Subcutaneous adipose tissue (tissue), 4 donors: ENCODE data around the gene TIGD6. TPM values are rescaled to one million over a fixed set of nuclear protein-coding genes. Genes with fewer than 3 reads are reported as not detected.

Source experiments
- total RNA-seq, 4 donors: library from RNA; depleted of rRNA; stranded (reverse); fragments of >200 nt; gene quantifications; one replicate each; pipeline ENCODE4 v1.1.0, GENCODE V29; 2016
- TF ChIP-seq, protein P1 (sequence below): fragments of 450-650 bp; IDR thresholded peaks from one replicate; pipeline ENCODE4 v1.5.1; 2016; ENCODE audit warnings: low read depth, mild to moderate bottlenecking, control low read depth, antibody characterized with exemption, moderate library complexity

Gene TIGD6
- total RNA-seq, 4 donors from 2014 or later: 2.6 to 5.7 (median 4.0) TPM

DNA sequence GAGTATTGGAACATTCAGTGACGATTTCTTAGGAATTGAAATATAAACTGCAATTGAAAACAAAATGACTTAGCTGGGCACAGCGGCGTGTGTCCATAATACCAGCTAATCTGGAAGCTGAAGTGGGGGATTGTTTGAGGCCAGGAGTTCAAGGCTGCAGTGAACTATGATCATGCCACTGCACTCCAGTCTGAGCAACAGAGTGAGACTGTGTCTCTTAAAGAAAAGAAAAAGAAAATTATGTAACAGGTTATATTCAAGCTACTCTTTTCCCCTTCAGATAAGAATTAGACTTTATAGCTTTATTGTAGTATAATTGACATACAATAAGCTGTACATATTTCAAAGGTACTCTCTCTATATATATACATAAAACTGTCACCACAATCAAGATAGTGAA, 33.5 kb downstream of the TIGD6 start:
- TF ChIP-seq, protein P1, sequence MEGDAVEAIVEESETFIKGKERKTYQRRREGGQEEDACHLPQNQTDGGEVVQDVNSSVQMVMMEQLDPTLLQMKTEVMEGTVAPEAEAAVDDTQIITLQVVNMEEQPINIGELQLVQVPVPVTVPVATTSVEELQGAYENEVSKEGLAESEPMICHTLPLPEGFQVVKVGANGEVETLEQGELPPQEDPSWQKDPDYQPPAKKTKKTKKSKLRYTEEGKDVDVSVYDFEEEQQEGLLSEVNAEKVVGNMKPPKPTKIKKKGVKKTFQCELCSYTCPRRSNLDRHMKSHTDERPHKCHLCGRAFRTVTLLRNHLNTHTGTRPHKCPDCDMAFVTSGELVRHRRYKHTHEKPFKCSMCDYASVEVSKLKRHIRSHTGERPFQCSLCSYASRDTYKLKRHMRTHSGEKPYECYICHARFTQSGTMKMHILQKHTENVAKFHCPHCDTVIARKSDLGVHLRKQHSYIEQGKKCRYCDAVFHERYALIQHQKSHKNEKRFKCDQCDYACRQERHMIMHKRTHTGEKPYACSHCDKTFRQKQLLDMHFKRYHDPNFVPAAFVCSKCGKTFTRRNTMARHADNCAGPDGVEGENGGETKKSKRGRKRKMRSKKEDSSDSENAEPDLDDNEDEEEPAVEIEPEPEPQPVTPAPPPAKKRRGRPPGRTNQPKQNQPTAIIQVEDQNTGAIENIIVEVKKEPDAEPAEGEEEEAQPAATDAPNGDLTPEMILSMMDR: no peak

DNA sequence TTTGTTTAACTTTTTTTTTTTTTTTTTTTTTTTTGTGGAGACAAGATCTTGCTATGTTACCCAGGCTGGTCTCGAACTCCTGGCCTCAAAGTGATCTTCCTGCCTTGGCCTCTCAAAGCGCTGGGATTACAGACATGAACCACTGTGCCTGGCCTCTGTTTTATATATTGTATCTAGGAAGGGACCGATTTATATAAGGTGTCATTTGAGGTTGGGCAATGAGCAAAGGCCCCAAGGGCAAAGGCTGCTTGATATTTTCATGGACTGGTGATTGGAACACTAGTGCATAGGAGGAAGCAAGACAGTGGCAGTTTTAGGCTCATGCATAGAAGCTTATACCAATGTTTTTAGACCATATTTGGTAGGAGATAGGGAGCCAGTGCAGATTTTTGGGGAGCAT, 36.7 kb downstream of the TIGD6 start:
- TF ChIP-seq, protein P1: no peak

DNA sequence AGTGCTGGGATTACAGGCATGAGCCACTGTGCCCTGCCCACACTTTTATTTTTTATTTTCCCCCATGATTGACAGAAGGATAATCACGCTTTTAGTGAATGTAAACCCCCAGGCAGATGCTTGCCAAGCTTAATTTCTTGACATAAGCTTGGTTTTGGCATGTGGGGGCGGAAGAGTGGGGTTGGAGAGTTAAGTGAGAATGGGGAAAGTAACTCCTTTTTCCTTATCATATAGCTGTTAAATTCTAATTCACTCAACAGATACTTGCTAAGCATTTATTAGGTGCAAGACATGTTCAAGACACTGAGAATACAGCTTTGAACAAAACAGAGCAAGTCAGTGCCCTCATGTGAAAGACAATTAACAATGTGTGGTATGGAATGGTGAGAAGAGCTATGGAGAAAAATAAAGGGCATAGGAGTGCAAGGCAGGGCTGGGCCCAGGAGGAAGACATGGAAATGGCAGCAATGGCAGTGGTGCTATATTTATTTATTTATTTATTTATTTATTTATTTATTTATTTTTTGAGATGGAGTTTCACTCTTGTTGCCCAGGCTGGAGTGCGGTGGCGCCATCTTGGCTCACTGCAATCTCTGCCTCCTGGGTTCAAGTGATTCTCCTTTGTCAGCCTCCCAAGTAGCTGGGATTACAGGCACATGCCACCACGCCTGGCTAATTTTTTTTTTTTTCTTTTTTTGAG, 37.7 kb downstream of the TIGD6 start:
- TF ChIP-seq, protein P1: no peak

DNA sequence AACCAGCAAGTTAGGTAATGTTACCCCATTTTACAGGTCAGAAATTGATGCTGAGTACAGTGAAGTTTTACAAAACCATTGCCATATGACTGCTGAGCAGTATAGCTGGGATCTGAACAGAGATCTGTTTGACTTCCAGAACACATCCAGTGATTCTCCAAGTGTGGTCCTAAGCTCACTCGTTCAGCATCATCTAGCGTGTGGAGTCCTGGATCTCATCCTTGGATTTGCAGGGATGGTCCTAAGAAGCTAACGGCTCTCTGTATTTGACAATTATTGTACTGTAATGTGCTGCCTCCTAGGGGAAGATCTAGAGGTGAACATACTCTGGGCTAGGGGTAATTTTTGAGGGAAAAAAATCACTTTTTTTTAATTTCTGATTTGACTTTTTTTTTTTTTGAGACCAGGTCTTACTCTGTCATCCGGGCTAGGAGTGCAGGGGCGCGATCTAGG, 38.5 kb downstream of the TIGD6 start:
- TF ChIP-seq, protein P1: no peak

DNA sequence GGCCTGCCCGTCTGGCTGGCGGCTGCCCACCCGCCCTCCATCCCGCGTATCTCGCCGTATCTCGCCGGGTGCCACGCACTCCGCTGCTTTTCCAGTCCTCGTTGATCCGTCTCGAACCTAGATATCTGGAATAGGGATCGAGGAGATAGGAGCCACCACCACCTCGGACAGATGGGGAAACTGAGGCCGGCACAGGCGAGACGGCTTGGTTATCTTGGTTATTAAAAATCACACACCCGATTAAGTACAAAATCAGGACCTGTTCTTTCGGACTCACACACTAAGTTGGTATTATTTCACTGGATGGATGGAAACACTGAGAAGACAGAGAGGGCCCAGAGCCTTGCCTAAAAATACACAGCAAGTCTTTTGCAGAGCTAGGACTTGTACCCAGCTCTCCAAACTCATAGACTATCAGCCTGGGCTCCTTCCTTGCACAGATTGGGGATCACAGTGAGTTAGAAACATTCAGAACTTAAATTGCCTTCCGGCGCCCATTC, 39.2 kb downstream of the TIGD6 start:
- TF ChIP-seq, protein P1: no peak

DNA sequence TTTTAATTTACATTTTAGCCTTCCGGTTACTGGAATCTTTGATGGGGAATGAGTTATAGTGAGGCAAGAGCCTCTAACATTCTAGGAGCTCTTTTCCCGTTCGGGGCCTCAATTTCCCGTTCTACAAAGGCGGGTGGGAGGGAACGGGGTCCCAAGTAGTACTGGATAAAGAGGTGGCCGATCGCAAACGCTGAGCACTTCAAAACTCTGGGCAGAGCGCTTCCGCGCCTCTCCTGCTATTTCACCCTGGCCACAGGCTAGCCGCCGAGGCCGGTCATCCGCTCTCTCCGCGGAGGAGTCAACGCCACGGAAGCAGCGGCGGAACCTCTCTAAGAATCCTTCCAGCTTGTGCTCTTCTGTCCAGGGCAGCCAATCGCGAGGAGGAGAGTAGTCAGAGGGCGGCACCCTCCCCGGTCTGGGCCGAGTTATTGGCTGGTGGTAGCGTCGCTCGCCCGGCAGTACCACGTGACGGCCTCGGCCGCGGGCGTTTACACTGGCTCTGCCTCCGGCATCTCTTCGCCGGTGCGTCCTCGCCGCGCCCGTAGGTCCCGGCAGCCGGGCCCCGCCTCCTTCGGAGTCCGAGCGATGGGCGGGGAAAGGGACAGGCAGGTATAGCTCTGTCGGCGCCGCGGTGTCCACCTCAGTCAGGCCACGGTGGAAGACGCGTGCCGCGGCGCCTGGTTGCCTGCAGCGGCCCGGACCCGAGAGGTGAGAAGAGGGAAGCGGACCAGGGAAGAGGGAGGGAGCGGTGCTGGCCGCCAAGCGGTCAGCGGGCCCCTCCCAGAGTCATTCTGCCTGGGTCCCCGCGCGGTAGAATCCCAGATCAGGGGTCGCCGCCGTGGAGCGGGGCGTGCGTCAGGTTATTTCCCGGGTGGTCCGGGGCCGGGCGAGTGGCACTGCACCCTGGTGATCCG, 39.9 kb downstream of the TIGD6 start, which contains the start of gene SLC26A2:
TSS of gene SLC26A2 (plus strand) at position 487 of the 914 bp plus-strand sequence. CDS start 16,895 bp downstream, outside the sequence.
- TF ChIP-seq, protein P1: no peak
